NB4 (cell line): ENCODE data around the gene KAT2A.

Experiments used
- DNase-seq: peaks from one replicate; pipeline ENCODE4 v3.0.0; 2010; ENCODE audit warnings: low read depth
- H3K4me3 ChIP-seq: one replicate; pipeline ENCODE4 v1.5.1; 2011; ENCODE audit warnings: mild to moderate bottlenecking, low read depth, low read length, moderate library complexity
- MYC ChIP-seq: IDR thresholded peaks from 2 replicates; pipeline ENCODE4 v1.6.1; 2011; ENCODE audit warnings: low read depth, low read length
- POLR2A ChIP-seq: IDR thresholded peaks from 2 replicates; pipeline ENCODE4 v1.6.1; 2011; ENCODE audit warnings: mild to moderate bottlenecking; ENCODE audit not compliant: insufficient read length; ENCODE audit errors: extremely low read depth
- TF ChIP-seq, protein P1 (sequence below): IDR thresholded peaks from one replicate; pipeline ENCODE4 v1.5.1; 2012; ENCODE audit warnings: low read depth, low read length
- TF ChIP-seq, protein P2 (sequence below): IDR thresholded peaks from 2 replicates; pipeline ENCODE4 v1.6.1; 2011; ENCODE audit warnings: low read depth, low read length

KAT2A gene

DNA sequence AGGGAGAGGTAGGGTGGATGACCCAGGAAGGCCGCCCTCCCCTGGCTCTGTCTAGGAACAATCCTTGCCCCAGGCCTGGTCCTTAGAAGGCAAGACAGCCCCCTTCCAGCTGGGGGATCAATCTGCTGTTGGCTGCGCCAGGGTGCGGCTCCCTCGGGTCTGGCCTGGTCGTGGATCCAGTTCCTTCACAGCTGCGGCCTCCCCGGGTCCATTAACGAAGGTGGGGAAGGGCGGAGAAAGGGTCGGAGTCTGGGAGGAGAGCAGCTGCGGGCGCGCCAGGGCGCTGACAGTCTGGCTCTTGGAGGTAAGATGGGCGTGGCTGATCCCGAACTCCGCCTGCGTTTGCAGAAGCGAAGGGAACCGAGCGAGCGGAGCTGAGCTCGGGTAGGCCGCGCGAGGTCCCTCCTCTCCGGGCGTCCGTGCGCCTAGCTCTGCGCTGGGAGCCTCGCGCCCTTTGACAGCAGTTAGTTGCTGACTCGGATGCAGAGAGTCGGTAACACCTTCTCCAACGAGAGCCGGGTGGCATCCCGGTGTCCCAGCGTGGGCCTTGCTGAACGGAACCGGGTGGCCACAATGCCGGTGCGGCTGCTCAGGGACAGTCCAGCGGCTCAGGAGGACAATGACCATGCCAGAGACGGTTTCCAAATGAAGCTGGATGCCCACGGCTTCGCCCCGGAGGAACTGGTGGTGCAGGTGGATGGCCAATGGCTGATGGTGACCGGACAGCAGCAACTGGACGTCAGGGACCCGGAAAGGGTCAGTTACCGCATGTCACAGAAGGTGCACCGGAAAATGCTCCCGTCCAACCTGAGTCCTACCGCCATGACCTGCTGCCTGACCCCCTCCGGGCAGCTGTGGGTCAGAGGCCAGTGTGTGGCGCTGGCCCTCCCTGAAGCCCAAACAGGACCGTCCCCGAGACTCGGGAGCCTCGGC, 1.5 kb upstream of the KAT2A start, which contains the start of gene HSPB9:
Gene HSPB9, plus strand, starts transcription at position 434 of the 933 bp plus-strand sequence. Its CDS starts 47 bp downstream, at position 481.
- DNase-seq: no peak
- no peak within 1 kb of the TSS for H3K4me3 ChIP-seq
- TF ChIP-seq, protein P1, sequence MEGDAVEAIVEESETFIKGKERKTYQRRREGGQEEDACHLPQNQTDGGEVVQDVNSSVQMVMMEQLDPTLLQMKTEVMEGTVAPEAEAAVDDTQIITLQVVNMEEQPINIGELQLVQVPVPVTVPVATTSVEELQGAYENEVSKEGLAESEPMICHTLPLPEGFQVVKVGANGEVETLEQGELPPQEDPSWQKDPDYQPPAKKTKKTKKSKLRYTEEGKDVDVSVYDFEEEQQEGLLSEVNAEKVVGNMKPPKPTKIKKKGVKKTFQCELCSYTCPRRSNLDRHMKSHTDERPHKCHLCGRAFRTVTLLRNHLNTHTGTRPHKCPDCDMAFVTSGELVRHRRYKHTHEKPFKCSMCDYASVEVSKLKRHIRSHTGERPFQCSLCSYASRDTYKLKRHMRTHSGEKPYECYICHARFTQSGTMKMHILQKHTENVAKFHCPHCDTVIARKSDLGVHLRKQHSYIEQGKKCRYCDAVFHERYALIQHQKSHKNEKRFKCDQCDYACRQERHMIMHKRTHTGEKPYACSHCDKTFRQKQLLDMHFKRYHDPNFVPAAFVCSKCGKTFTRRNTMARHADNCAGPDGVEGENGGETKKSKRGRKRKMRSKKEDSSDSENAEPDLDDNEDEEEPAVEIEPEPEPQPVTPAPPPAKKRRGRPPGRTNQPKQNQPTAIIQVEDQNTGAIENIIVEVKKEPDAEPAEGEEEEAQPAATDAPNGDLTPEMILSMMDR: no peak
- no peak for TF ChIP-seq MYC

DNA sequence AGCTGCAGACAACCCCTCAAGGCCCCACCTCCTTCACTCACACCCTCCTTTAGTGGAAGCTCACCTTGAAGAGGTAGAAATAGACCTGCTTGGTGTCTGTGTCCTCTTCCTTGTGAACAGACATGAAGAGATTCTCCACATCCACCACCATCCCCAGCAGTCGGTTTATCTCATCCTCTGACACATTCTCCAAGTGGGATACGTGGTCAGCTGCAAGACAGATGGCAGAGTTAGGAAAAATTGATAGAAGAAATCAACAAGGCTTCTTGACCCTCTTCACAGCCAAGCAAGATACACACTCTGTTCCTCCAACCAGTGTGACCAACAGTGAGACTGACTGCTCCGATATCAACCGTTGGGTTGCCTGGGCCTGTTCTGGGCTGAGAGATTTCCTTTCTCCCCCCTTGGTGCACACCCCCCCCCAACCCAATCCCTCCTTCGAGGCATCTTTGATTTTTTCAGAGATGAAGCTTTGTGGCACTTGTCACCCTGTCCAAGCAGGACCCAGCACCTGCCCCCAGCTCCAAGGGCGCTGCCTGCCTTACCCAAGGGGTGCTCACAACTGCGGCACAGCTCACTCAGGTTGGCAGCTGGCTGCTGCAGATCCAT, 902 bp downstream of the KAT2A start:
- TF ChIP-seq MYC: no peak
- no peak for TF ChIP-seq POLR2A
- TF ChIP-seq, protein P2, sequence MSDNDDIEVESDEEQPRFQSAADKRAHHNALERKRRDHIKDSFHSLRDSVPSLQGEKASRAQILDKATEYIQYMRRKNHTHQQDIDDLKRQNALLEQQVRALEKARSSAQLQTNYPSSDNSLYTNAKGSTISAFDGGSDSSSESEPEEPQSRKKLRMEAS: no peak
- TF ChIP-seq, protein P1: no peak
- no peak for DNase-seq
- H3K4me3 ChIP-seq: peak overlapping the region; percentile 56

DNA sequence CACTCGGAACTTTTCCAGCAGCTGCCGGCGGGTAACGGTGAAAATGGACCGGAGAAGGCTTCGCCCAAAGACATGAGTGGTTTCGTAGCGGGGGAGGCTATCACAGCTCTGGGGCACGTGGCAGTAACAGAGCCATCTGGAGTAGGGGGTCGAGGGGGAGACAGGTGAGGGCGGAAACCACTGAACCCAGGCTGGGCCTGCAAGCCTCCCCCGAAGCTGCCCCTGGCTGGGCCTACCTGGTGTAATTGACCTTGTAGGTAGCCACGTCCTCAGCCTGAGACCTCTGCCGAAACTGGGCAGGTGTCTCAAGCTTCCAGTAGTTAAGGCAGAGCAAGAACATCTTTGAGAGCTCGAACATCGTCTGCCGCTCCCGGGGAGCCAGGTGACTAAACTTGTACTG, 1.9 kb downstream of the KAT2A start:
- no peak overlapping the region for H3K4me3 ChIP-seq
- TF ChIP-seq, protein P2: no peak
- no peak for TF ChIP-seq POLR2A
- TF ChIP-seq, protein P1: no peak
- TF ChIP-seq MYC: no peak
- DNase-seq: no peak

DNA sequence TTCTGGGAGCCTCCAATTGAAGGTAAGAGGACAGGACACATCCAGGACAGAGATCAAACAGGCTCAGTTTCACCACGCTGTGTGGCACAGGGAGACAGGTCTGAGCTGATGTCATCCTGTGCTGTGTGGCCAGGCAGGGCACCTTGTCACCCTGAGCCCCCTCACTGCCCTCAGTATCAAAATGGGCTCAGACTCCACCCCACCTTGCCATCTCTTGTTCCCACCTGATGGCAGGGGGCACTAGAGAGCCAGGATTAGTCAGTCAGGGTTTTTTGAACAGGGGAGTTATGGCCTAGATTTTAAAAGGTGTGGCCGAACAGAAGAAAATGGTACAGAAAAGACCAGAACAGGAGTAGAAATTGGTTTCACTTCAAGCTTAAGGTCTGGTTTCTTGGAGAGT, 2.6 kb downstream of the KAT2A start:
- peak; percentile 58 for DNase-seq
- TF ChIP-seq POLR2A: no peak
- TF ChIP-seq, protein P1: peak; percentile 53

DNA sequence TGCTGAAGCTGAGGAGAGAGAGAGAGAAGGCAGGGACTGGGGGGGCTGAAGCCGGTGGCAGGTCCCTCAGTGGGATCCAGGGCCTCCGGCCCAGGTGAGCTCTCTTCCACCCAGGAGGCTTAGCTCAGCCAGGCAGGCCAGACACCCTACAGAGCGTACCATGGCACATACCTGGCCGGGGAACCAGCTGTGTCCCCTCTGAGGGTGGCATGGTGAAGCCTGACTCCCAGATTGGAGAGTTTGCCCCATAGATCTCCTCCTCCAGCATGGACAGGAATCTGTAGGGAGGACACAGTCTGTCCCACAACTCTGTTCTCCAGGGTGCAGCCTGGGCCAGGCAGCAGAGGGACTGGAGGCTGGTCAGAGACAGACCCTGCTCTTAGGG, 3.0 kb downstream of the KAT2A start:
- DNase-seq: no peak
- no peak for TF ChIP-seq POLR2A
- TF ChIP-seq, protein P1: no peak
- no peak for TF ChIP-seq MYC
- TF ChIP-seq, protein P2: no peak
- H3K4me3 ChIP-seq: no peak overlapping the region

More for the DNA sequence above, 2.6 kb downstream of the KAT2A start:
- H3K4me3 ChIP-seq: no peak overlapping the region
